HG03442 (cell line): ENCODE measurements around the gene FYB2.

ENCODE experiments used
- ATAC-seq: cut with Tn5 transposase; IDR thresholded peaks from one replicate; pipeline ENCODE4 v1.9.1; 2021; ENCODE audit warnings: mild to moderate bottlenecking, moderate library complexity; ENCODE audit not compliant: unreplicated experiment

The FYB2 gene

GRCh38 chr1:56819387-56819899, at the start of gene FYB2:
TSS of gene FYB2 (minus strand) at chr1:56819404. CDS start at chr1:56819290, 114 bp downstream.
- ATAC-seq, result no peak

GRCh38 chr1:56868761-56869160, 49.6 kb upstream of the FYB2 start:
- no peak for ATAC-seq

GRCh38 chr1:56867491-56867890, 48.3 kb upstream of the FYB2 start:
- no peak for ATAC-seq

GRCh38 chr1:56866656-56867055, 47.5 kb upstream of the FYB2 start:
- ATAC-seq, result no peak

- ATAC-seq, result no peak
These were observed 45.2 kb upstream of the FYB2 start for GRCh38 chr1:56864430-56864829.

GRCh38 chr1:56863265-56863992, 44.2 kb upstream of the FYB2 start:
- ATAC-seq, result no peak

- no peak for ATAC-seq
These were observed 40.1 kb upstream of the FYB2 start for GRCh38 chr1:56859287-56859686.

- ATAC-seq, result no peak
These were observed 37.0 kb upstream of the FYB2 start for GRCh38 chr1:56856186-56856585.

GRCh38 chr1:56855190-56855589, 36.0 kb upstream of the FYB2 start:
- no peak for ATAC-seq

GRCh38 chr1:56854521-56855099, 35.4 kb upstream of the FYB2 start, which contains the start of gene C8A:
TSS of gene C8A (plus strand) at chr1:56854797. CDS start at chr1:56854902, 105 bp downstream.
- ATAC-seq, result no peak

- ATAC-seq, result no peak
These were observed 33.3 kb upstream of the FYB2 start for GRCh38 chr1:56852476-56852875.

- ATAC-seq, result no peak
These were observed 31.7 kb upstream of the FYB2 start for GRCh38 chr1:56850922-56851321.

GRCh38 chr1:56850411-56850810, 31.2 kb upstream of the FYB2 start:
- ATAC-seq, result no peak

GRCh38 chr1:56849750-56850149, 30.5 kb upstream of the FYB2 start:
- no peak for ATAC-seq

- ATAC-seq, result no peak
These were observed 26.1 kb upstream of the FYB2 start for GRCh38 chr1:56845343-56845742.

GRCh38 chr1:56844545-56845136, 25.4 kb upstream of the FYB2 start:
- no peak for ATAC-seq

- no peak for ATAC-seq
These were observed 24.3 kb upstream of the FYB2 start for GRCh38 chr1:56843544-56843943.

GRCh38 chr1:56838759-56839158, 19.6 kb upstream of the FYB2 start:
- ATAC-seq, result no peak

- no peak for ATAC-seq
These were observed 18.2 kb upstream of the FYB2 start for GRCh38 chr1:56837244-56837939.

GRCh38 chr1:56836359-56836758, 17.2 kb upstream of the FYB2 start:
- no peak for ATAC-seq

- no peak for ATAC-seq
These were observed 16.5 kb upstream of the FYB2 start for GRCh38 chr1:56835657-56836056.
